Endothelial cell of umbilical vein (primary cell): ENCODE measurements around the gene CHST3. TPM values are rescaled to one million over a fixed set of nuclear protein-coding genes. Genes with fewer than 3 reads are reported as not detected.

Experiments used
- BruUV-seq: library from RNA; stranded (reverse); fragments of 400-500 nt; replicated peaks from 2 replicates; lab custom pipeline; 2021; lab: Mats Ljungman, UMichigan
- CTCF ChIA-PET: fragments of 300-600, 350-600 bp; sonication (Branson Sonifier 250); formaldehyde crosslinking; loops from one replicate; lab custom pipeline; 2021; ENCODE audit warnings: antibody characterized with exemption, inconsistent platforms; lab: Charles Lee
- POLR2A ChIA-PET: fragments of 300-600, 350-600 bp; sonication (Branson Sonifier 250); formaldehyde crosslinking; loops from one replicate; lab custom pipeline; 2021; ENCODE audit warnings: antibody characterized with exemption, inconsistent platforms; lab: Charles Lee
- DNase-seq: peaks from one replicate; pipeline ENCODE4 v3.0.0-alpha.2; 2011; ENCODE audit warnings: low read depth, low spot score
- FAIRE-seq: peaks from 2 replicates; lab custom pipeline; 2011; peaks lifted over from hg19 to GRCh38; lab: Jason Lieb, UNC
- H2AFZ ChIP-seq: 2 replicates; pipeline ENCODE4 v1.6.0; 2012; ENCODE audit warnings: low read depth, low read length, control low read depth, inconsistent platforms
- H3K27ac ChIP-seq: 2 replicates; pipeline ENCODE4 v1.5.1; 2011; ENCODE audit warnings: low read depth, mild to moderate bottlenecking, control low read depth, low read length, moderate library complexity; ENCODE audit not compliant: insufficient read depth
- H3K27me3 ChIP-seq, 2 experiments: 2 replicates each; pipeline versions ENCODE4 v1.6.0 to v1.6.1; 2011; ENCODE audit warnings: low read length in 2 of 2, mixed read lengths in 1 of 2; ENCODE audit not compliant: control insufficient read depth in 2 of 2, insufficient read depth in 2 of 2
- H3K36me3 ChIP-seq, 2 experiments: 2 replicates in 1 of 2; 3 replicates in 1 of 2; pipeline ENCODE4 v1.5.1; 2011; ENCODE audit warnings: low read length in 2 of 2, mild to moderate bottlenecking in 1 of 2, moderate library complexity in 1 of 2; ENCODE audit not compliant: control insufficient read depth in 2 of 2, insufficient read depth in 2 of 2; ENCODE audit errors: extremely low read depth in 1 of 2
- H3K4me1 ChIP-seq: 3 replicates; pipeline ENCODE4 v1.5.1; 2011; ENCODE audit warnings: mild to moderate bottlenecking, low read length; ENCODE audit not compliant: control insufficient read depth, insufficient read depth; ENCODE audit errors: extremely low read depth
- H3K4me2 ChIP-seq: 2 replicates; pipeline ENCODE4 v1.6.1; 2011; ENCODE audit warnings: low read length, control low read depth, mixed read lengths; ENCODE audit not compliant: insufficient read depth
- H3K4me3 ChIP-seq, 3 experiments: fragments of 200-600 bp in 1 of 3; sonication (generic), shearing (Covaris generic) in 1 of 3; replicated peaks in 1 of 3; 2 replicates each; pipeline ENCODE4 v1.5.1; 2011 to 2016; ENCODE audit warnings: control low read depth in 3 of 3, low read length in 3 of 3, mild to moderate bottlenecking in 2 of 3, inconsistent platforms in 1 of 3, low read depth in 1 of 3, moderate library complexity in 1 of 3; ENCODE audit not compliant: insufficient read depth in 1 of 3
- H3K79me2 ChIP-seq: 2 replicates; pipeline ENCODE4 v1.6.0; 2012; ENCODE audit warnings: low read length, inconsistent platforms; ENCODE audit not compliant: control insufficient read depth, insufficient read depth
- H3K9ac ChIP-seq: replicated peaks from 2 replicates; pipeline ENCODE3; 2011; ENCODE audit warnings: low read length, control low read depth; ENCODE audit not compliant: insufficient read depth; ENCODE audit errors: extremely low read depth
- H3K9me1 ChIP-seq: replicated peaks from 3 replicates; pipeline ENCODE4 v1.6.0; 2011; ENCODE audit warnings: mild to moderate bottlenecking, low read length; ENCODE audit not compliant: control insufficient read depth, insufficient read depth; ENCODE audit errors: extremely low read depth
- H3K9me3 ChIP-seq: replicated peaks from 2 replicates; pipeline ENCODE4 v1.5.1; 2012; ENCODE audit warnings: low read length, inconsistent platforms; ENCODE audit not compliant: control insufficient read depth, insufficient read depth
- H4K20me1 ChIP-seq: replicated peaks from 2 replicates; pipeline ENCODE3; 2011; ENCODE audit warnings: mild to moderate bottlenecking, low read length; ENCODE audit not compliant: control insufficient read depth, insufficient read depth; ENCODE audit errors: extremely low read depth
- CTCF ChIP-seq, 2 donors: IDR thresholded peaks; 1 replicate in 1 of 2; 2 replicates in 1 of 2; pipeline ENCODE4 v1.5.1; 2011; ENCODE audit warnings: low read length in 2 of 2, mild to moderate bottlenecking in 2 of 2, moderate library complexity in 2 of 2, control low read depth in 1 of 2, inconsistent platforms in 1 of 2, low read depth in 1 of 2; ENCODE audit not compliant: insufficient read depth in 1 of 2; ENCODE audit errors: extremely low read depth in 1 of 2
- EZH2 ChIP-seq: IDR thresholded peaks from 2 replicates; pipeline ENCODE4 v1.6.1; 2012; ENCODE audit warnings: borderline replicate concordance, low read depth, mild to moderate bottlenecking, moderate library complexity, low read length, inconsistent platforms; ENCODE audit not compliant: severe bottlenecking
- FOS ChIP-seq: IDR thresholded peaks from 2 replicates; pipeline ENCODE4 v1.6.1; 2011; ENCODE audit warnings: mild to moderate bottlenecking, low read length, moderate library complexity, borderline replicate concordance; ENCODE audit not compliant: insufficient read depth
- GATA2 ChIP-seq: IDR thresholded peaks from 2 replicates; pipeline ENCODE4 v1.7.0; 2011; ENCODE audit warnings: low read depth, mild to moderate bottlenecking, moderate library complexity, mixed read lengths, low read length; ENCODE audit not compliant: insufficient read length, insufficient read depth
- JUN ChIP-seq: IDR thresholded peaks from 2 replicates; pipeline ENCODE4 v1.6.1; 2011; ENCODE audit warnings: borderline replicate concordance, low read depth; ENCODE audit not compliant: insufficient read length, insufficient read depth
- MYC ChIP-seq: IDR thresholded peaks from one replicate; pipeline ENCODE4 v1.6.1; 2011; ENCODE audit warnings: mild to moderate bottlenecking, low read depth, low read length
- POLR2A ChIP-seq: IDR thresholded peaks from 2 replicates; pipeline ENCODE4 v1.6.1; 2012; ENCODE audit warnings: low read depth, mild to moderate bottlenecking, control low read depth, low read length
- POLR2AphosphoS5 ChIP-seq: IDR thresholded peaks from 2 replicates; pipeline ENCODE4 v1.6.1; 2012; ENCODE audit warnings: low read depth, mild to moderate bottlenecking, control low read depth, low read length, moderate library complexity; ENCODE audit not compliant: insufficient read depth
- dilution Hi-C: fragments of 300-500 bp; cut with MboI; formaldehyde crosslinking; loops from one replicate; pipeline ENCODE4 v1.15.0; 2019; ENCODE audit warnings: low sequenced_read_pairs; ENCODE audit not compliant: extremely low pct_ligation_motif_present
- intact Hi-C: fragments of 100-400 bp; cut with micrococcal nuclease; formaldehyde crosslinking; loops from one replicate; pipeline ENCODE4 v1.10.0; 2022
- polyA plus RNA-seq, 4 experiments: library from polyadenylated mRNA; depleted of rRNA in 3 of 4; stranded (reverse) in 3 of 4; unstranded in 1 of 4; fragments of >200 nt; gene quantifications; 2 replicates each; pipeline versions ENCODE4 v1.2.1 to v1.2.3, GENCODE V29; 2011 to 2012; ENCODE audit warnings: missing spikeins in 1 of 4
- total RNA-seq: library from RNA; stranded (reverse); gene quantifications from 2 replicates; pipeline ENCODE4 v1.2.3, GENCODE V29; 2021
- TF ChIP-seq, protein P1 (sequence below): IDR thresholded peaks from 2 replicates; pipeline ENCODE4 v1.6.1; 2011; ENCODE audit not compliant: insufficient read depth, insufficient read length

Gene CHST3
- total and polyA plus RNA-seq, 2 donors (not counting 3 experiments of a cell fraction or from before 2014, with no cell fraction given), result 5.5 to 11.5 TPM

DNA sequence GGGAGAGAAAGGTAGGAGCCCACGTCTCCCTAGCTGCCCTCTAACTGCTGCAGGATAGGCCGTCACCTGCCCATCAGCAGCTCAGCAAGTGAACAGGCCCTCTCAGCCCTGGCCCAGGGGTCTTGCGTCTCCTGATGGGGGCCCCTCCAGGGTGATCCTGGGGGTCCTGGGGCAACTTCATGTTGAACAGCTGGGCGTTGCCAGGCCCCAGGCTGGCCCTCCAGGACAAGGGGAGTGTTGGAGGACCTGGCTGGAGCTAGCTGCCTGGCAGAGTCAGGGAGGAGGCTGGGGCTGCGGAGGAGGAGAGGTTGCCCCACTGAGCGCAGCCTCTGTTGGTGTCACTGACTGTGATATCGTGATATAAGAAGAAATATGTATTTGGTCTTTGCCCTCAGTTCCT is 89.5 kb downstream of the CHST3 start:
- Histone ChIP-seq H3K4me3 (no peak overlapping the region), H3K9ac (no peak overlapping the region), H3K36me3 (no peaks in the 10 kb centered on the region), H3K9me3 (no peaks in the 10 kb centered on the region), H3K9me1 (no peaks in the 10 kb centered on the region), H4K20me1 (no peaks in the 10 kb centered on the region), H3K4me2 (no peak overlapping the region), H3K4me1 (peaks cover 2% of the 10 kb centered on the region), H3K79me2 (no peaks in the 10 kb centered on the region), H3K27me3 (no peaks in the 10 kb centered on the region), H3K27ac (no peak overlapping the region), H2AFZ (no peak overlapping the region)
- ChIA-PET POLR2A (no interaction called here), CTCF (interaction anchor here (1.0 to 2.1 kb wide), 4 partner anchors 10 to 157 kb away, joined by 3 to 11 read pairs (median 4); no protein-coding TSS in a partner anchor)
- FAIRE-seq (no peak), DNase-seq (no peak)
- BruUV-seq, result no TSS peak
- TF ChIP-seq MYC (no peak), FOS (no peak), POLR2AphosphoS5 (no peak), CTCF (IDR thresholded peaks at IDR 0.05; ENCODE audit: extremely low read depth in 1 of 2, insufficient read depth in 1 of 2, low read depth in 1 of 2, low read length in 2 of 2) (no peak), JUN (no peak), GATA2 (no peak), POLR2A (no peak), EZH2 (no peak)
- TF ChIP-seq, protein P1, sequence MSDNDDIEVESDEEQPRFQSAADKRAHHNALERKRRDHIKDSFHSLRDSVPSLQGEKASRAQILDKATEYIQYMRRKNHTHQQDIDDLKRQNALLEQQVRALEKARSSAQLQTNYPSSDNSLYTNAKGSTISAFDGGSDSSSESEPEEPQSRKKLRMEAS, result no peak
- dilution Hi-C loops, result no loop called here
- intact Hi-C loops, result no loop called here
